Measurements from ENCODE around the gene ZNF646.

DNA sequence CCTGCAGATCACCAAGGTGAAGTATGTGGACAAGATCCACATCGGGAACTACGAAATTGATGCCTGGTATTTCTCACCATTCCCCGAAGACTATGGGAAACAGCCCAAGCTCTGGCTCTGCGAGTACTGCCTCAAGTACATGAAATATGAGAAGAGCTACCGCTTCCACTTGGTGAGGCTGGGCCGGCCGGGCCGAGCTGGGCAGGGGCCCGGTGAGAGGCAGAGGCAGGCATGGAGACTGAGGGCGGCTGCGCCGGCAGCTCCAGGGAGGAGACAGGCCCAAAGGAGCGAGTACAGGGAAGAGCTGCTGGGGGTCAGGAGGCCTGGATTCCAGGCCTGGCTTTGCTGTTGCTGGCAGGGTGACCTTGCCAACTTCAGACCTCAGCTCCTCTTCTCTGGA, 53.0 kb downstream of the ZNF646 start:
- peak in 1 of 2 donors; percentile 60 for TF ChIP-seq POLR2A (IDR thresholded peaks at IDR 0.05)
- TF ChIP-seq CTCF (IDR thresholded peaks at IDR 0.05), result no peak

Data from thyroid gland (tissue), 4 donors.